Glutamatergic neuron (in vitro differentiated cells): ENCODE data around the gene LHFPL2. TPM values are rescaled to one million over a fixed set of nuclear protein-coding genes. Genes with fewer than 3 reads are reported as not detected.

Source experiments
- DNase-seq: peaks from one replicate; pipeline ENCODE4 v3.0.0; 2022
- H3K27ac Mint-ChIP-seq: one replicate; pipeline ENCODE4 v1.8.0; 2020; ENCODE audit warnings: mild to moderate bottlenecking, mixed read lengths, inconsistent platforms; ENCODE audit not compliant: unreplicated experiment
- H3K27me3 Mint-ChIP-seq: one replicate; pipeline ENCODE4 v1.8.0; 2020; ENCODE audit warnings: mild to moderate bottlenecking, moderate library complexity, mixed read lengths, inconsistent platforms; ENCODE audit not compliant: unreplicated experiment
- H3K36me3 Mint-ChIP-seq: one replicate; pipeline ENCODE4 v1.8.0; 2020; ENCODE audit warnings: mild to moderate bottlenecking, mixed read lengths, inconsistent platforms; ENCODE audit not compliant: unreplicated experiment
- H3K4me1 Mint-ChIP-seq: one replicate; pipeline ENCODE4 v1.8.0; 2020; ENCODE audit warnings: mild to moderate bottlenecking, low read depth, mixed read lengths, inconsistent platforms; ENCODE audit not compliant: unreplicated experiment
- H3K4me3 Mint-ChIP-seq: one replicate; pipeline ENCODE4 v1.8.0; 2020; ENCODE audit warnings: mild to moderate bottlenecking, mixed read lengths, inconsistent platforms; ENCODE audit not compliant: unreplicated experiment
- H3K9me3 Mint-ChIP-seq: one replicate; pipeline ENCODE4 v1.8.0; 2020; ENCODE audit warnings: mild to moderate bottlenecking, moderate library complexity, mixed read lengths, inconsistent platforms; ENCODE audit not compliant: unreplicated experiment
- total RNA-seq: library from RNA; stranded (reverse); fragmentation: NEBNext Ultra II Directional; extraction: Animal tissue kit (Norgen Biotek cat#: 25700); gene quantifications from one replicate; pipeline ENCODE4 v1.2.1, GENCODE V29; 2021; ENCODE audit not compliant: unreplicated experiment
- TF ChIP-seq, protein P1 (sequence below): fragments of 200-600 bp; sonication (generic); IDR thresholded peaks from one replicate; pipeline ENCODE4 v1.5.0; 2021; ENCODE audit not compliant: partially characterized antibody, unreplicated experiment

The LHFPL2 gene
- total RNA-seq, 1 donor from 2014 or later: 2.5 TPM

GRCh38 chr5:78546276-78546996 is 102.1 kb downstream of the LHFPL2 start:
- H3K27ac Mint-ChIP-seq: no peak overlapping the region
- no peak overlapping the region for H3K4me3 Mint-ChIP-seq
- peaks cover 7% of the 10 kb centered on the region for H3K27me3 Mint-ChIP-seq
- H3K36me3 Mint-ChIP-seq: peaks cover 5% of the 10 kb centered on the region
- H3K4me1 Mint-ChIP-seq: peaks cover 16% of the 10 kb centered on the region
- no peak for DNase-seq
- TF ChIP-seq, protein P1, sequence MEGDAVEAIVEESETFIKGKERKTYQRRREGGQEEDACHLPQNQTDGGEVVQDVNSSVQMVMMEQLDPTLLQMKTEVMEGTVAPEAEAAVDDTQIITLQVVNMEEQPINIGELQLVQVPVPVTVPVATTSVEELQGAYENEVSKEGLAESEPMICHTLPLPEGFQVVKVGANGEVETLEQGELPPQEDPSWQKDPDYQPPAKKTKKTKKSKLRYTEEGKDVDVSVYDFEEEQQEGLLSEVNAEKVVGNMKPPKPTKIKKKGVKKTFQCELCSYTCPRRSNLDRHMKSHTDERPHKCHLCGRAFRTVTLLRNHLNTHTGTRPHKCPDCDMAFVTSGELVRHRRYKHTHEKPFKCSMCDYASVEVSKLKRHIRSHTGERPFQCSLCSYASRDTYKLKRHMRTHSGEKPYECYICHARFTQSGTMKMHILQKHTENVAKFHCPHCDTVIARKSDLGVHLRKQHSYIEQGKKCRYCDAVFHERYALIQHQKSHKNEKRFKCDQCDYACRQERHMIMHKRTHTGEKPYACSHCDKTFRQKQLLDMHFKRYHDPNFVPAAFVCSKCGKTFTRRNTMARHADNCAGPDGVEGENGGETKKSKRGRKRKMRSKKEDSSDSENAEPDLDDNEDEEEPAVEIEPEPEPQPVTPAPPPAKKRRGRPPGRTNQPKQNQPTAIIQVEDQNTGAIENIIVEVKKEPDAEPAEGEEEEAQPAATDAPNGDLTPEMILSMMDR: no peak
- H3K9me3 Mint-ChIP-seq: peaks cover 3% of the 10 kb centered on the region

DNA sequence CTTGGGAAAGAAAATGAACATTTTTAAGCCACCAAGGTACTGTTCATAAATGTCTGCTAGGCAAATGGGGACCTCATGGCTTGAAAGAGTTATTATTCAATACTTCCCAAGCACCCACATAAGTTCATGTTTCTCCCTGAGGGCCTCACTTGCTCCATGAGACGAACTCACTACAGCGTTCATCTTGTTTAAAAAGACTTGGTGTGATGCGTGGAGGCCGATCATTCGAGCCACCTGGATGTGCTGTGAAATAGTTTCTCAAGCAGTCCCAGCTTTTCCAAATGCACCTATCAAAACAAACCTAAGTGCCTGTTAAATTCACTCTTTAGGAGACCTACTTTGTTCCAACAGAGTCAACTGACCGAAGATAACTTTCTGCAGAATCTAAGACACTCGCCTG is 103.2 kb downstream of the LHFPL2 start:
- Mint-ChIP-seq H3K4me3 (no peak overlapping the region), H3K4me1 (peaks cover 16% of the 10 kb centered on the region), H3K9me3 (peaks cover 3% of the 10 kb centered on the region), H3K27me3 (peaks cover 7% of the 10 kb centered on the region), H3K27ac (no peak overlapping the region), H3K36me3 (peaks cover 5% of the 10 kb centered on the region)
- TF ChIP-seq, protein P1: no peak
- no peak for DNase-seq

DNA sequence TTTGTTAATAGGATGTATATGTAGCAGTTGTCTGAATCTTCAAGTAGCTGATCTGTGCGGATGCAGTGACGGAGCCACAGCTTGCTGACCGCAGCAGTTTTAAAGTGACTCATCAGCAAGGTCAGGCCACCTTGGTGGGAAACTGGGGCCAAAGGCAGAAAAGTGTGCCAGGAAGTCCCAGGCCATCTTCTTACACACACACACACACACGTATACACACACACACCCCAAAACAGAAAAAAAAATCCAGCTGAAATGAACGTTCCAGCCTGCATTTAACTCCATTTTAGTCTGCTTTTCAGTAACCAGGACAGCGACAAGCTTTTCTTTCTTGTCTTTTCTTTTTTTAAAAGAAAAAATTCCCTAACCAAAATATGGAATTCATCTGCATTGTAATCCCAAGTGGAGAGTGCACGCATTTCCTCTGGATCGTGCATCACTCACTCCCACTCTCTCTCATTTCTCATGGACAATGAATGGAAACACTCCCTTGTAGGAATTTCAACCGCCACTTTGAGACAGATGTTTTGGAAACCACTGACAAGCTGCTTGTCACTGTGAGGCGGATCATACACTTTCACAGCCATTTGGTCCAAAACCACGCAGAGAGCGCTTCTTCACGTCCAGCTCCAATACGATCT is 103.9 kb downstream of the LHFPL2 start:
- Mint-ChIP-seq H3K36me3 (no peaks in the 10 kb centered on the region), H3K27me3 (peaks cover 7% of the 10 kb centered on the region), H3K9me3 (peaks cover 2% of the 10 kb centered on the region), H3K4me1 (peaks cover 16% of the 10 kb centered on the region), H3K4me3 (no peak overlapping the region), H3K27ac (no peak overlapping the region)
- TF ChIP-seq, protein P1: no peak
- no peak for DNase-seq

DNA sequence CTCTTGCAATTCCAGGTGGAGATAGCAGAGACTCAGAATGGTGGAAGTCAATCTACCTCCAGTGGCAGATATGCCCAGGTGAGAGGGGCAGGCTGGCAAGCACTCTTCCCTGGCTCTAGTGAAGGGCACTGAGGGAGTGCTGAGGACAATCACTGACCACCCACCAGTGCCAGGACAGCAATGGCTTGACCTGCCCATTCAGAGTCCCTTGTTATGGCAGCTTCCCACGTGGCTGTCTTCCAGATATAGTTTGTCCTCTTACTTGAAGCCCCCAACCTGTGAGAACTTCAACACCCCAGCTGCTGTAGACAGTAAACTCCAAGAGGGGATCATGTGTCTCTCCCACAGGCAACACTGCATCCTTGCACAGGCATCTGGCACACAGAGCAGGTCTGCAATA is 104.7 kb downstream of the LHFPL2 start:
- H3K27ac Mint-ChIP-seq: no peak overlapping the region
- TF ChIP-seq, protein P1: no peak
- H3K4me1 Mint-ChIP-seq: peaks cover 16% of the 10 kb centered on the region
- no peak for DNase-seq
- H3K27me3 Mint-ChIP-seq: peaks cover 7% of the 10 kb centered on the region
- no peaks in the 10 kb centered on the region for H3K36me3 Mint-ChIP-seq
- H3K4me3 Mint-ChIP-seq: no peak overlapping the region
- H3K9me3 Mint-ChIP-seq: peaks cover 2% of the 10 kb centered on the region

- Mint-ChIP-seq H3K27me3 (peaks cover 7% of the 10 kb centered on the region), H3K4me1 (peaks cover 15% of the 10 kb centered on the region), H3K9me3 (peaks cover 2% of the 10 kb centered on the region), H3K4me3 (no peak overlapping the region), H3K36me3 (no peaks in the 10 kb centered on the region), H3K27ac (no peak overlapping the region)
- DNase-seq: no peak
- TF ChIP-seq, protein P1: no peak
Observed at GRCh38 chr5:78543292-78543691, 105.3 kb downstream of the LHFPL2 start.
